Measurements from ENCODE around the gene HSD17B8. TPM values are rescaled to one million over a fixed set of nuclear protein-coding genes. Genes with fewer than 3 reads are reported as not detected.

The HSD17B8 gene
- total and polyA plus RNA-seq, 2 experiments from 2014 or later: 4.3 to 8.9 TPM

- Histone ChIP-seq H2AFZ (no peak overlapping the region), H3K79me2 (replicated peaks; ENCODE audit: insufficient read depth) (no peaks in the 10 kb centered on the region), H3K4me1 (ENCODE audit: insufficient read depth) (no peaks in the 10 kb centered on the region; the same call in 1 of the 2 replicates), H3K27me3 (ENCODE audit: insufficient read depth) (no peaks in the 10 kb centered on the region), H3F3A (replicated peaks; ENCODE audit: low read depth) (no peaks in the 10 kb centered on the region), H3K9me2 (ENCODE audit: insufficient read depth) (no peaks in the 10 kb centered on the region), H3K4me2 (no peak overlapping the region), H4K20me1 (replicated peaks; ENCODE audit: insufficient read depth) (no peaks in the 10 kb centered on the region), H3K27ac (ENCODE audit: low read depth) (no peak overlapping the region), H3K4me3 (no peak overlapping the region), H3K36me3 (ENCODE audit: insufficient read depth) (no peaks in the 10 kb centered on the region)
- Mint-ChIP-seq H3K4me3 (no peak overlapping the region), H3K27me3 (ENCODE audit: insufficient read depth, low read depth, poor library complexity) (peaks cover 12% of the 10 kb centered on the region), H3K9me3 (no peaks in the 10 kb centered on the region), H3K27ac (no peak overlapping the region), H3K4me1 (peaks cover 6% of the 10 kb centered on the region), H3K36me3 (ENCODE audit: low read depth) (no peaks in the 10 kb centered on the region)
- ATAC-seq: peak; percentile 50
- no peak for DNase-seq (ENCODE audit: low spot score)
- TF ChIP-seq ZNF462 (CRISPR knock-in tag; IDR thresholded peaks at IDR 0.05) (no peak), REST (IDR thresholded peaks at IDR 0.05; ENCODE audit: unreplicated experiment) (no peak), NANOG (IDR thresholded peaks at IDR 0.05; ENCODE audit: borderline replicate concordance) (no peak), CTCF (conservative IDR thresholded peaks at IDR 0.05; ENCODE audit: low read depth in 2 of 2) (peak in 1 of 2 experiments; percentile 49; a peak in 2 of 4 replicates), POLR2AphosphoS5 (IDR thresholded peaks at IDR 0.05; ENCODE audit: low read depth) (no peak)
Observed at GRCh38 chr6:33175436-33176069, 28.9 kb upstream of the HSD17B8 start.

Measured in GM23338 (cell line).